ENCODE measurements around the gene KSR1.
"Not testable (repeated sequence)": the region's sequence is repeated elsewhere in the genome, so short reads cannot be mapped to it uniquely, and the experiment has no call there.

Gene KSR1

GRCh38 chr17:27638415-27638914 lies 182.2 kb downstream of the KSR1 start:
- not testable (repeated sequence) for H3K27me3 ChIP-seq; H3K9me3 ChIP-seq; H3K4me3 ChIP-seq (ENCODE audit: low read depth in 1 of 2, low read length in 1 of 2); H3K27ac ChIP-seq
- Histone ChIP-seq H3K36me3 (peaks cover 33% of the 10 kb centered on the region), H3K4me1 (ENCODE audit: control insufficient read depth in 1 of 2, insufficient read depth in 1 of 2, low read depth in 1 of 2, low read length in 1 of 2) (peaks cover 12 to 20% of the 10 kb centered on the region in 2 experiments)

GRCh38 chr17:27640790-27641189 lies 184.5 kb downstream of the KSR1 start:
- peaks cover 3% of the 10 kb centered on the region in 2 experiments for H3K4me1 ChIP-seq (ENCODE audit: control insufficient read depth in 1 of 2, insufficient read depth in 1 of 2, low read depth in 1 of 2, low read length in 1 of 2)
- TF ChIP-seq CTCF (IDR thresholded peaks at IDR 0.05), result no peak
- no peaks in the 10 kb centered on the region for H3K9me3 ChIP-seq
- no peak overlapping the region for H3K27ac ChIP-seq
- no peaks in the 10 kb centered on the region for H3K27me3 ChIP-seq
- H3K4me3 ChIP-seq (ENCODE audit: low read depth in 1 of 2, low read length in 1 of 2), result no peak overlapping the region
- H3K36me3 ChIP-seq, result peaks cover 49% of the 10 kb centered on the region

GRCh38 chr17:27644586-27644985 lies 188.3 kb downstream of the KSR1 start:
- H3K27ac ChIP-seq, result no peak overlapping the region

GRCh38 chr17:27645621-27646020 lies 189.4 kb downstream of the KSR1 start:
- not testable (repeated sequence) for H3K4me1 ChIP-seq (ENCODE audit: control insufficient read depth in 1 of 2, insufficient read depth in 1 of 2, low read depth in 1 of 2, low read length in 1 of 2); H3K27me3 ChIP-seq; H3K9me3 ChIP-seq; H3K4me3 ChIP-seq (ENCODE audit: low read depth in 1 of 2, low read length in 1 of 2); H3K27ac ChIP-seq
- peaks cover 65% of the 10 kb centered on the region for H3K36me3 ChIP-seq

More at GRCh38 chr17:27644586-27644985, 188.3 kb downstream of the KSR1 start:
- no peak for TF ChIP-seq CTCF (IDR thresholded peaks at IDR 0.05)
- peaks cover 74% of the 10 kb centered on the region for H3K36me3 ChIP-seq
- no peaks in the 10 kb centered on the region for H3K27me3 ChIP-seq
- H3K4me1 ChIP-seq (ENCODE audit: control insufficient read depth in 1 of 2, insufficient read depth in 1 of 2, low read depth in 1 of 2, low read length in 1 of 2), result no peaks in the 10 kb centered on the region
- H3K4me3 ChIP-seq (ENCODE audit: low read depth in 1 of 2, low read length in 1 of 2), result no peak overlapping the region
- H3K9me3 ChIP-seq, result no peaks in the 10 kb centered on the region

GRCh38 chr17:27646232-27646631 lies 190.0 kb downstream of the KSR1 start:
- Histone ChIP-seq H3K27me3 (no peaks in the 10 kb centered on the region), H3K4me1 (ENCODE audit: control insufficient read depth in 1 of 2, insufficient read depth in 1 of 2, low read depth in 1 of 2, low read length in 1 of 2) (no peaks in the 10 kb centered on the region), H3K36me3 (peaks cover 59% of the 10 kb centered on the region), H3K9me3 (no peaks in the 10 kb centered on the region), H3K27ac (no peak overlapping the region), H3K4me3 (ENCODE audit: low read depth in 1 of 2, low read length in 1 of 2) (no peak overlapping the region)
- no peak for TF ChIP-seq CTCF (IDR thresholded peaks at IDR 0.05)

GRCh38 chr17:27647765-27648164 lies 191.5 kb downstream of the KSR1 start:
- Histone ChIP-seq H3K36me3 (peaks cover 55% of the 10 kb centered on the region), H3K27me3 (no peaks in the 10 kb centered on the region), H3K4me3 (ENCODE audit: low read depth in 1 of 2, low read length in 1 of 2) (no peak overlapping the region), H3K27ac (no peak overlapping the region), H3K9me3 (no peaks in the 10 kb centered on the region), H3K4me1 (ENCODE audit: control insufficient read depth in 1 of 2, insufficient read depth in 1 of 2, low read depth in 1 of 2, low read length in 1 of 2) (no peaks in the 10 kb centered on the region)
- TF ChIP-seq CTCF (IDR thresholded peaks at IDR 0.05), result no peak

- H3K36me3 ChIP-seq, result peaks cover 43% of the 10 kb centered on the region
- H3K4me3 ChIP-seq (ENCODE audit: low read depth in 1 of 2, low read length in 1 of 2); H3K27ac ChIP-seq; H3K9me3 ChIP-seq; H3K27me3 ChIP-seq; H3K4me1 ChIP-seq (ENCODE audit: control insufficient read depth in 1 of 2, insufficient read depth in 1 of 2, low read depth in 1 of 2, low read length in 1 of 2): not testable (repeated sequence)
These were observed 192.9 kb downstream of the KSR1 start for GRCh38 chr17:27649111-27649571.
